HG03342 (cell line): ENCODE data around the gene TLE5.
"Not testable (repeated sequence)": the region's sequence is repeated elsewhere in the genome, so short reads cannot be mapped to it uniquely, and the experiment has no call there.

Experiments used
- ATAC-seq: cut with Tn5 transposase; IDR thresholded peaks from one replicate; pipeline ENCODE4 v1.9.1; 2021; ENCODE audit warnings: mild to moderate bottlenecking, moderate library complexity; ENCODE audit not compliant: unreplicated experiment

Gene TLE5

GRCh38 chr19:3027981-3028304, 34.4 kb downstream of the TLE5 start:
- no peak for ATAC-seq

- no peak for ATAC-seq
Measured at GRCh38 chr19:3027292-3027691, 35.0 kb downstream of the TLE5 start.

- no peak for ATAC-seq
Measured at GRCh38 chr19:3026768-3027167, 35.5 kb downstream of the TLE5 start.

- ATAC-seq: no peak
Measured at GRCh38 chr19:3025549-3025886, 36.8 kb downstream of the TLE5 start.

GRCh38 chr19:3024870-3025548, 37.3 kb downstream of the TLE5 start:
- no peak for ATAC-seq

- ATAC-seq: no peak
Measured at GRCh38 chr19:3024509-3024869, 37.8 kb downstream of the TLE5 start.

GRCh38 chr19:3020321-3020960, 41.9 kb downstream of the TLE5 start:
- ATAC-seq: no peak

- no peak for ATAC-seq
Measured at GRCh38 chr19:3019211-3019854, 43.0 kb downstream of the TLE5 start.

GRCh38 chr19:3017923-3018322, 44.4 kb downstream of the TLE5 start:
- ATAC-seq: no peak

- ATAC-seq: no peak
Measured at GRCh38 chr19:3015126-3016057, 46.9 kb downstream of the TLE5 start.

GRCh38 chr19:3014135-3014534, 48.2 kb downstream of the TLE5 start:
- no peak for ATAC-seq

GRCh38 chr19:3013263-3013725, 49.0 kb downstream of the TLE5 start:
- ATAC-seq: no peak

- ATAC-seq: no peak
Measured at GRCh38 chr19:3012621-3013262, 49.6 kb downstream of the TLE5 start.

- not testable (repeated sequence) for ATAC-seq
Measured at GRCh38 chr19:3012059-3012458, 50.2 kb downstream of the TLE5 start.

GRCh38 chr19:3010871-3011270, 51.4 kb downstream of the TLE5 start:
- no peak for ATAC-seq

GRCh38 chr19:3008994-3009393, 53.3 kb downstream of the TLE5 start:
- no peak for ATAC-seq

- ATAC-seq: no peak
Measured at GRCh38 chr19:3007975-3008374, 54.3 kb downstream of the TLE5 start.

- ATAC-seq: no peak
Measured at GRCh38 chr19:3006075-3006767, 56.1 kb downstream of the TLE5 start.

GRCh38 chr19:3005345-3005744, 57.0 kb downstream of the TLE5 start:
- no peak for ATAC-seq

GRCh38 chr19:3004522-3004921, 57.8 kb downstream of the TLE5 start:
- no peak for ATAC-seq
